GM23338 (cell line): Measurements from ENCODE around the gene DHRS13. TPM values are rescaled to one million over a fixed set of nuclear protein-coding genes. Genes with fewer than 3 reads are reported as not detected.

ENCODE experiments used
- ATAC-seq: fragments of 200-7000 bp; cut with Tn5 transposase; 3 replicates; pipeline ENCODE4 v1.9.1; 2020
- DNase-seq: peaks from one replicate; pipeline ENCODE4 v3.0.0-alpha.2; 2015; ENCODE audit warnings: low spot score
- H2AFZ ChIP-seq: fragments of 200-600 bp; sonication (generic); 2 replicates; pipeline ENCODE4 v1.8.0; 2016; ENCODE audit warnings: antibody characterized with exemption, mild to moderate bottlenecking, moderate library complexity
- H3F3A ChIP-seq: fragments of 200-600 bp; sonication (generic); replicated peaks from 2 replicates; pipeline ENCODE4 v1.8.0; 2017; ENCODE audit warnings: antibody characterized with exemption, mixed run types, low read depth
- H3K27ac ChIP-seq: fragments of 200-600 bp; sonication (generic); 2 replicates; pipeline ENCODE4 v1.6.1; 2016; ENCODE audit warnings: low read depth
- H3K27me3 ChIP-seq: fragments of 200-600 bp; sonication (generic); 2 replicates; pipeline ENCODE4 v1.8.0; 2016; ENCODE audit warnings: mild to moderate bottlenecking, mixed run types, moderate library complexity; ENCODE audit not compliant: insufficient read depth
- H3K36me3 ChIP-seq: fragments of 200-600 bp; sonication (generic); 2 replicates; pipeline ENCODE4 v1.8.0; 2016; ENCODE audit warnings: mild to moderate bottlenecking; ENCODE audit not compliant: insufficient read depth
- H3K4me1 ChIP-seq: fragments of 200-600 bp; sonication (generic); 2 replicates; pipeline ENCODE4 v1.8.0; 2016; ENCODE audit warnings: mild to moderate bottlenecking, moderate library complexity; ENCODE audit not compliant: insufficient read depth
- H3K4me2 ChIP-seq: fragments of 200-600 bp; sonication (generic); 2 replicates; pipeline ENCODE4 v1.7.1; 2017; ENCODE audit warnings: mixed run types
- H3K4me3 ChIP-seq: fragments of 200-600 bp; sonication (generic); 2 replicates; pipeline ENCODE4 v1.6.1; 2016; ENCODE audit warnings: mixed run types
- H3K79me2 ChIP-seq: fragments of 200-600 bp; sonication (generic); replicated peaks from 2 replicates; pipeline ENCODE4 v1.8.0; 2017; ENCODE audit warnings: mild to moderate bottlenecking; ENCODE audit not compliant: insufficient read depth
- H3K9me2 ChIP-seq: fragments of 200-600 bp; sonication (generic); 2 replicates; pipeline ENCODE4 v1.8.0; 2017; ENCODE audit not compliant: insufficient read depth
- H4K20me1 ChIP-seq: fragments of 200-600 bp; sonication (generic); replicated peaks from 2 replicates; pipeline ENCODE4 v1.8.0; 2017; ENCODE audit warnings: mild to moderate bottlenecking; ENCODE audit not compliant: insufficient read depth
- H3K27ac Mint-ChIP-seq: 2 replicates; pipeline ENCODE4 v1.8.0; 2020; ENCODE audit warnings: inconsistent platforms, mild to moderate bottlenecking, moderate library complexity, mixed read lengths
- H3K27me3 Mint-ChIP-seq: 3 replicates; pipeline ENCODE4 v1.8.0; 2022; ENCODE audit warnings: low read depth, mild to moderate bottlenecking, moderate library complexity, mixed read lengths, inconsistent platforms; ENCODE audit not compliant: insufficient read depth, poor library complexity
- H3K36me3 Mint-ChIP-seq: 3 replicates; pipeline ENCODE4 v1.8.0; 2021; ENCODE audit warnings: low read depth, mild to moderate bottlenecking, inconsistent platforms, moderate library complexity, mixed read lengths
- H3K4me1 Mint-ChIP-seq: 3 replicates; pipeline ENCODE4 v1.8.0; 2020; ENCODE audit warnings: mild to moderate bottlenecking, inconsistent platforms, mixed read lengths
- H3K4me3 Mint-ChIP-seq: 3 replicates; pipeline ENCODE4 v1.8.0; 2021; ENCODE audit warnings: moderate library complexity, mild to moderate bottlenecking, inconsistent platforms, mixed read lengths
- H3K9me3 Mint-ChIP-seq: 3 replicates; pipeline ENCODE4 v1.8.0; 2020; ENCODE audit warnings: moderate library complexity, mild to moderate bottlenecking, inconsistent platforms, mixed read lengths
- CTCF ChIP-seq, 2 experiments: fragments of 200-600 bp in 1 of 2; sonication (generic) in 1 of 2; conservative IDR thresholded peaks; 2 replicates each; pipeline versions ENCODE4 v1.5.1 to v1.6.1; 2016 to 2017; ENCODE audit warnings: antibody characterized with exemption in 2 of 2, low read depth in 2 of 2, mild to moderate bottlenecking in 2 of 2, moderate library complexity in 1 of 2
- ETS1 ChIP-seq: IDR thresholded peaks from 2 replicates; pipeline ENCODE4 v1.6.1; 2016; ENCODE audit warnings: antibody characterized with exemption
- NANOG ChIP-seq: IDR thresholded peaks from 2 replicates; pipeline ENCODE4 v1.6.1; 2016; ENCODE audit warnings: antibody characterized with exemption, borderline replicate concordance
- POLR2AphosphoS5 ChIP-seq: IDR thresholded peaks from 2 replicates; pipeline ENCODE4 v1.6.1; 2016; ENCODE audit warnings: antibody characterized with exemption, low read depth
- ZNF331 ChIP-seq: fragments of 250-450 bp; sonication (Bioruptor Pico); IDR thresholded peaks from 2 replicates; pipeline ENCODE4 v1.5.0; 2020; ENCODE audit warnings: low read depth, mild to moderate bottlenecking, moderate library complexity
- polyA plus RNA-seq: library from polyadenylated mRNA; unstranded; fragments of >200 nt; fragmentation: Nextera tagmentation; extraction: Ambion mirVana; gene quantifications from 2 replicates; pipeline ENCODE4 v1.2.1, GENCODE V29; 2016
- total RNA-seq: library from RNA; depleted of rRNA; stranded (reverse); fragments of >200 nt; shearing (Covaris generic); gene quantifications from 2 replicates; pipeline ENCODE4 v1.2.3, GENCODE V29; 2014

DHRS13 gene
- total and polyA plus RNA-seq, 2 experiments from 2014 or later, result 5.4 to 34.2 TPM

- Histone ChIP-seq H3K27ac (peak overlapping the region; percentile 15; the same call in 1 of the 2 replicates), H3K4me2 (peak overlapping the region; percentile 92), H3K36me3 (peaks cover 7% of the 10 kb centered on the region), H2AFZ (peak overlapping the region; percentile 65), H3K9me2 (no peaks in the 10 kb centered on the region), H3F3A (0 out of 2 replicates have a peak, but pooled peaks cover 7% of the 10 kb centered on the region), H3K4me3 (peak overlapping the region; percentile 70), H3K27me3 (no peaks in the 10 kb centered on the region), H4K20me1 (no peaks in the 10 kb centered on the region), H3K4me1 (peaks cover 4% of the 10 kb centered on the region), H3K79me2 (peaks cover 13% of the 10 kb centered on the region)
- Mint-ChIP-seq H3K4me1 (peaks cover 2% of the 10 kb centered on the region; the same call in 2 of the 3 replicates), H3K36me3 (peaks cover 35% of the 10 kb centered on the region), H3K4me3 (peak overlapping the region; percentile 93), H3K27ac (peak overlapping the region; percentile 89), H3K27me3 (peaks cover 12% of the 10 kb centered on the region), H3K9me3 (no peaks in the 10 kb centered on the region)
- ATAC-seq, result no peak
- DNase-seq, result no peak
- TF ChIP-seq NANOG (no peak), ZNF331 (CRISPR knock-in tag) (no peak)
These were observed 47.6 kb downstream of the DHRS13 start for GRCh38 chr17:28855336-28855679.

GRCh38 chr17:28854457-28855335 is 48.2 kb downstream of the DHRS13 start, which contains the start of gene ERAL1:
Gene ERAL1, plus strand, starts transcription at chr17:28855016. Its CDS starts 19 bp downstream, at chr17:28855035.
- TF ChIP-seq CTCF (conservative IDR thresholded peaks at IDR 0.05; ENCODE audit: low read depth in 2 of 2), result no peak
- peak; percentile 78 for TF ChIP-seq POLR2AphosphoS5
- TF ChIP-seq ETS1, result peak; percentile 76
- peak; percentile 43; the same call in 1 of the 2 replicates for TF ChIP-seq NANOG
- H3K27ac Mint-ChIP-seq, result peak within 1 kb of the TSS; percentile 89
- peak within 1 kb of the TSS; percentile 86 for H3K27ac ChIP-seq
- no peaks in the 10 kb centered on the region for H3K9me3 Mint-ChIP-seq
- peak within 1 kb of the TSS; percentile 92 for H3K4me2 ChIP-seq
- H3K79me2 ChIP-seq, result peaks cover 13% of the 10 kb centered on the region
- H2AFZ ChIP-seq, result peak within 1 kb of the TSS; percentile 65
- H4K20me1 ChIP-seq, result no peaks in the 10 kb centered on the region
- H3K4me1 ChIP-seq, result peaks cover 4% of the 10 kb centered on the region
- H3K36me3 Mint-ChIP-seq, result peaks cover 32% of the 10 kb centered on the region
- ATAC-seq (peak; percentile 99), DNase-seq (peak; percentile 95)
- peak within 1 kb of the TSS; percentile 93 for H3K4me3 Mint-ChIP-seq
- peaks cover 2% of the 10 kb centered on the region; the same call in 2 of the 3 replicates for H3K4me1 Mint-ChIP-seq
- peaks cover 7% of the 10 kb centered on the region for H3K36me3 ChIP-seq
- peak within 1 kb of the TSS; percentile 70 for H3K4me3 ChIP-seq
- H3F3A ChIP-seq, result 0 out of 2 replicates have a peak, but pooled peaks cover 7% of the 10 kb centered on the region
- H3K27me3 ChIP-seq, result no peaks in the 10 kb centered on the region
- no peaks in the 10 kb centered on the region for H3K9me2 ChIP-seq
- peaks cover 12% of the 10 kb centered on the region for H3K27me3 Mint-ChIP-seq
